MCF 10A (cell line): ENCODE measurements around the gene PLIN3. TPM values are rescaled to one million over a fixed set of nuclear protein-coding genes. Genes with fewer than 3 reads are reported as not detected.
"Not testable (repeated sequence)": the region's sequence is repeated elsewhere in the genome, so short reads cannot be mapped to it uniquely, and the experiment has no call there.

Source experiments
- BruUV-seq: library from RNA; stranded (reverse); fragments of 400-500 nt; replicated peaks from 2 replicates; lab custom pipeline; 2021; lab: Mats Ljungman, UMichigan
- CTCF ChIA-PET: fragments of 300-600 bp; sonication (Branson Sonifier 250); formaldehyde crosslinking; extraction: SDS; loops from one replicate; lab custom pipeline; 2021; ENCODE audit warnings: antibody characterized with exemption, inconsistent platforms; lab: Yijun Ruan, JAX
- POLR2A ChIA-PET: fragments of 300-600, 350-650 bp; sonication (Branson Sonifier 250); formaldehyde crosslinking; extraction: SDS; loops from one replicate; lab custom pipeline; 2020; ENCODE audit warnings: antibody characterized with exemption, inconsistent platforms; lab: Yijun Ruan, JAX
- DNase-seq: peaks from one replicate; pipeline ENCODE4 v3.0.0-alpha.2; 2018; ENCODE audit not compliant: unreplicated experiment
- H3K27ac Mint-ChIP-seq: one replicate; pipeline ENCODE4 v1.8.0; 2022; ENCODE audit warnings: mild to moderate bottlenecking, low read depth, mixed read lengths; ENCODE audit not compliant: unreplicated experiment
- H3K27me3 Mint-ChIP-seq: one replicate; pipeline ENCODE4 v1.8.0; 2022; ENCODE audit warnings: mixed read lengths; ENCODE audit not compliant: insufficient read depth, unreplicated experiment
- H3K36me3 Mint-ChIP-seq: one replicate; pipeline ENCODE4 v1.8.0; 2022; ENCODE audit warnings: mild to moderate bottlenecking, moderate library complexity, mixed read lengths; ENCODE audit not compliant: insufficient read depth, unreplicated experiment
- H3K4me1 Mint-ChIP-seq: one replicate; pipeline ENCODE4 v1.8.0; 2022; ENCODE audit warnings: mixed read lengths; ENCODE audit not compliant: insufficient read depth, unreplicated experiment
- H3K4me3 Mint-ChIP-seq: one replicate; pipeline ENCODE4 v1.8.0; 2022; ENCODE audit warnings: mild to moderate bottlenecking, moderate library complexity, mixed read lengths; ENCODE audit not compliant: unreplicated experiment
- H3K9me3 Mint-ChIP-seq: one replicate; pipeline ENCODE4 v1.8.0; 2022; ENCODE audit warnings: mixed read lengths; ENCODE audit not compliant: unreplicated experiment
- intact Hi-C: fragments of 100-400 bp; cut with micrococcal nuclease; formaldehyde crosslinking; loops from 2 replicates; pipeline ENCODE4 v1.14.1; 2022
- total RNA-seq: library from RNA; stranded (reverse); gene quantifications from 2 replicates; pipeline ENCODE4 v1.2.3, GENCODE V29; 2022
- TF ChIP-seq, protein P1 (sequence below): fragments of 200-600 bp; IDR thresholded peaks from one replicate; pipeline ENCODE4 v1.8.0; 2022; ENCODE audit warnings: antibody characterized with exemption, mild to moderate bottlenecking; ENCODE audit not compliant: unreplicated experiment

The PLIN3 gene
- total RNA-seq, 1 experiment from 2014 or later, result 64.3 TPM

GRCh38 chr19:4891066-4891465 lies 23.6 kb upstream of the PLIN3 start:
- CTCF ChIA-PET, result interaction anchor here (0.8 kb wide), 1 partner anchor 18 kb away, joined by 4 read pairs; no protein-coding TSS in a partner anchor
- BruUV-seq, result no TSS peak
- Mint-ChIP-seq H3K4me3 (no peak overlapping the region), H3K9me3 (no peaks in the 10 kb centered on the region), H3K27ac (no peak overlapping the region), H3K27me3 (no peaks in the 10 kb centered on the region), H3K36me3 (peaks cover 5% of the 10 kb centered on the region), H3K4me1 (peaks cover 6% of the 10 kb centered on the region)
- no peak for DNase-seq
- intact Hi-C loops, result no loop called here
- POLR2A ChIA-PET, result no interaction called here
- TF ChIP-seq, protein P1, sequence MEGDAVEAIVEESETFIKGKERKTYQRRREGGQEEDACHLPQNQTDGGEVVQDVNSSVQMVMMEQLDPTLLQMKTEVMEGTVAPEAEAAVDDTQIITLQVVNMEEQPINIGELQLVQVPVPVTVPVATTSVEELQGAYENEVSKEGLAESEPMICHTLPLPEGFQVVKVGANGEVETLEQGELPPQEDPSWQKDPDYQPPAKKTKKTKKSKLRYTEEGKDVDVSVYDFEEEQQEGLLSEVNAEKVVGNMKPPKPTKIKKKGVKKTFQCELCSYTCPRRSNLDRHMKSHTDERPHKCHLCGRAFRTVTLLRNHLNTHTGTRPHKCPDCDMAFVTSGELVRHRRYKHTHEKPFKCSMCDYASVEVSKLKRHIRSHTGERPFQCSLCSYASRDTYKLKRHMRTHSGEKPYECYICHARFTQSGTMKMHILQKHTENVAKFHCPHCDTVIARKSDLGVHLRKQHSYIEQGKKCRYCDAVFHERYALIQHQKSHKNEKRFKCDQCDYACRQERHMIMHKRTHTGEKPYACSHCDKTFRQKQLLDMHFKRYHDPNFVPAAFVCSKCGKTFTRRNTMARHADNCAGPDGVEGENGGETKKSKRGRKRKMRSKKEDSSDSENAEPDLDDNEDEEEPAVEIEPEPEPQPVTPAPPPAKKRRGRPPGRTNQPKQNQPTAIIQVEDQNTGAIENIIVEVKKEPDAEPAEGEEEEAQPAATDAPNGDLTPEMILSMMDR, result no peak

- no peak overlapping the region for H3K27ac Mint-ChIP-seq
- TF ChIP-seq, protein P1, result no peak
- H3K4me1 Mint-ChIP-seq, result peaks cover 6% of the 10 kb centered on the region
- CTCF ChIA-PET, result interaction anchor here (0.6 kb wide), 1 partner anchor 17 kb away, joined by 4 read pairs; no protein-coding TSS in a partner anchor
- H3K36me3 Mint-ChIP-seq, result no peaks in the 10 kb centered on the region
- no peak overlapping the region for H3K4me3 Mint-ChIP-seq
- H3K27me3 Mint-ChIP-seq, result no peaks in the 10 kb centered on the region
- intact Hi-C loops, result loop anchor here (2.0 kb wide), 1 partner anchor 16 kb away; no protein-coding TSS in a partner anchor
- no TSS peak for BruUV-seq
- POLR2A ChIA-PET, result interaction anchor here (2.0 kb wide), 1 partner anchor 23 kb away, joined by 6 read pairs; no protein-coding TSS in a partner anchor
- DNase-seq, result peak; percentile 99
- no peaks in the 10 kb centered on the region for H3K9me3 Mint-ChIP-seq
Observed at GRCh38 chr19:4889034-4889815, 21.8 kb upstream of the PLIN3 start.

- DNase-seq, BruUV-seq, H3K4me3 Mint-ChIP-seq, H3K9me3 Mint-ChIP-seq, H3K27ac Mint-ChIP-seq, CTCF ChIA-PET, H3K27me3 Mint-ChIP-seq, H3K36me3 Mint-ChIP-seq, POLR2A ChIA-PET, H3K4me1 Mint-ChIP-seq: not testable (repeated sequence)
- intact Hi-C loops, result loop anchor here (2.0 kb wide), 1 partner anchor 15 kb away; no protein-coding TSS in a partner anchor
Observed at GRCh38 chr19:4887803-4888202, 20.3 kb upstream of the PLIN3 start.

GRCh38 chr19:4884993-4885392 lies 17.5 kb upstream of the PLIN3 start:
- POLR2A ChIA-PET, BruUV-seq, CTCF ChIA-PET, H3K4me1 Mint-ChIP-seq, H3K27ac Mint-ChIP-seq, H3K4me3 Mint-ChIP-seq, intact Hi-C loops, H3K9me3 Mint-ChIP-seq, DNase-seq, H3K27me3 Mint-ChIP-seq, H3K36me3 Mint-ChIP-seq: not testable (repeated sequence)

DNA sequence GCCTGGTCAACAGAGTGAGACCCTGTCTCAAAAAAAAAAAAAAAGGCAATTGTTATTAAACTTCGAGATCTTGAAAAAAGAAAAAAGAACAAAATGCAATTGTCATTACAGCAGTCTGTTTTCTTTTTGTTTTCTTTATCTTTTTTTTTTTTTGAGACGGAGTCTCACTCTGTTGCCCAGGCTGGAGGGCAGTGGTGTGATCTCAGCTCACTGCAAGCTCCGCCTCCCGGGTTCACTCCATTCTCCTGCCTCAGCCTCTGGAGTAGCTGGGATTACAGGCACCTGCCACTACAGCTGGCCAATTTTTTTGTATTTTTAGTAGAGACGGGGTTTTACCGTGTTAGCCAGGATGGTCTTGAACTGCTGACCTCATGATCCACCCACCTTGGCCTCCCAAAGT lies 15.4 kb upstream of the PLIN3 start:
- H3K4me3 Mint-ChIP-seq, H3K4me1 Mint-ChIP-seq, H3K9me3 Mint-ChIP-seq, BruUV-seq, H3K27ac Mint-ChIP-seq, POLR2A ChIA-PET, intact Hi-C loops, DNase-seq, H3K27me3 Mint-ChIP-seq, CTCF ChIA-PET, H3K36me3 Mint-ChIP-seq: not testable (repeated sequence)
